H9 (cell line): ENCODE results near the gene A1BG. TPM values are rescaled to one million over a fixed set of nuclear protein-coding genes. Genes with fewer than 3 reads are reported as not detected.

Experiments
- DNase-seq: peaks from one replicate; pipeline ENCODE4 v3.0.0-alpha.2; 2017
- H2AFZ ChIP-seq: one replicate; pipeline ENCODE4 v1.6.1; 2013; ENCODE audit warnings: mild to moderate bottlenecking, low read length, control low read depth, moderate library complexity
- H2AK5ac ChIP-seq: 2 replicates; pipeline ENCODE4 v1.6.1; 2013; ENCODE audit warnings: low read length, control low read depth, mixed read lengths; ENCODE audit not compliant: insufficient read length
- H2BK120ac ChIP-seq: one replicate; pipeline ENCODE4 v1.6.1; 2013; ENCODE audit warnings: low read depth, mild to moderate bottlenecking, low read length, control low read depth, inconsistent platforms; ENCODE audit not compliant: poor library complexity, severe bottlenecking
- H2BK12ac ChIP-seq: 2 replicates; pipeline ENCODE4 v1.6.1; 2013; ENCODE audit warnings: low read length, control low read depth, mixed read lengths, low read depth; ENCODE audit not compliant: insufficient read length
- H2BK15ac ChIP-seq: 2 replicates; pipeline ENCODE4 v1.6.1; 2013; ENCODE audit warnings: low read depth, low read length, control low read depth
- H2BK20ac ChIP-seq: one replicate; pipeline ENCODE4 v1.6.1; 2013; ENCODE audit warnings: low read depth, mild to moderate bottlenecking, low read length, control low read depth, inconsistent platforms; ENCODE audit not compliant: poor library complexity, severe bottlenecking
- H2BK5ac ChIP-seq: 2 replicates; pipeline ENCODE4 v1.6.1; 2013; ENCODE audit warnings: low read length, control low read depth, mixed read lengths; ENCODE audit not compliant: insufficient read length
- H3K14ac ChIP-seq: 2 replicates; pipeline ENCODE4 v1.6.1; 2013; ENCODE audit warnings: low read length, control low read depth; ENCODE audit not compliant: insufficient read depth
- H3K18ac ChIP-seq: 2 replicates; pipeline ENCODE4 v1.6.1; 2013; ENCODE audit warnings: low read depth, mild to moderate bottlenecking, mixed read lengths, low read length, control low read depth; ENCODE audit not compliant: insufficient read length
- H3K23ac ChIP-seq: 2 replicates; pipeline ENCODE4 v1.6.1; 2013; ENCODE audit warnings: low read length, control low read depth, mixed read lengths, low read depth; ENCODE audit not compliant: insufficient read length
- H3K23me2 ChIP-seq: 2 replicates; pipeline ENCODE4 v1.6.1; 2013; ENCODE audit warnings: low read depth, mild to moderate bottlenecking, mixed read lengths, low read length, control low read depth; ENCODE audit not compliant: insufficient read length, poor library complexity, severe bottlenecking
- H3K27ac ChIP-seq: 2 replicates; pipeline ENCODE4 v1.5.1; 2013; ENCODE audit warnings: low read length, control low read depth, mixed read lengths, low read depth; ENCODE audit not compliant: insufficient read length
- H3K27me3 ChIP-seq: 2 replicates; pipeline ENCODE4 v1.6.1; 2013; ENCODE audit warnings: low read length, control low read depth, inconsistent platforms; ENCODE audit not compliant: insufficient read depth
- H3K4ac ChIP-seq: 2 replicates; pipeline ENCODE4 v1.6.1; 2013; ENCODE audit warnings: low read depth, mild to moderate bottlenecking, control low read depth, inconsistent platforms, low read length, moderate library complexity
- H3K4me1 ChIP-seq: 2 replicates; pipeline ENCODE4 v1.6.1; 2013; ENCODE audit warnings: low read length, control low read depth, inconsistent platforms; ENCODE audit not compliant: insufficient read depth
- H3K4me2 ChIP-seq: 2 replicates; pipeline ENCODE4 v1.6.1; 2013; ENCODE audit warnings: low read length, control low read depth, mixed read lengths; ENCODE audit not compliant: insufficient read length, insufficient read depth
- H3K56ac ChIP-seq: 2 replicates; pipeline ENCODE4 v1.6.1; 2013; ENCODE audit warnings: low read depth, mild to moderate bottlenecking, mixed read lengths, low read length, control low read depth; ENCODE audit not compliant: insufficient read length
- H3K79me1 ChIP-seq: 2 replicates; pipeline ENCODE4 v1.6.1; 2013; ENCODE audit warnings: low read depth, mild to moderate bottlenecking, moderate library complexity, low read length, control low read depth, inconsistent platforms; ENCODE audit not compliant: insufficient read depth, poor library complexity, severe bottlenecking
- H3K79me2 ChIP-seq: 2 replicates; pipeline ENCODE4 v1.6.1; 2013; ENCODE audit warnings: low read length, control low read depth, inconsistent platforms; ENCODE audit not compliant: insufficient read depth
- H3K9ac ChIP-seq: 2 replicates; pipeline ENCODE4 v1.6.1; 2013; ENCODE audit warnings: low read length, control low read depth, mixed read lengths; ENCODE audit not compliant: insufficient read length; ENCODE audit errors: extremely low read depth
- H3K9me3 ChIP-seq: one replicate; pipeline ENCODE4 v1.6.1; 2013; ENCODE audit warnings: low read depth, low read length, inconsistent platforms; ENCODE audit not compliant: control insufficient read depth
- H3T11ph ChIP-seq: one replicate; pipeline ENCODE4 v1.6.1; 2013; ENCODE audit warnings: mild to moderate bottlenecking, low read length, control low read depth, inconsistent platforms
- H4K20me1 ChIP-seq: one replicate; pipeline ENCODE4 v1.6.1; 2013; ENCODE audit not compliant: control insufficient read depth, insufficient read length, insufficient read depth
- H4K5ac ChIP-seq: 2 replicates; pipeline ENCODE4 v1.6.1; 2013; ENCODE audit warnings: low read depth, mild to moderate bottlenecking, mixed read lengths, low read length, control low read depth; ENCODE audit not compliant: insufficient read length
- H4K8ac ChIP-seq: replicated peaks from 2 replicates; pipeline ENCODE4 v1.6.1; 2013; ENCODE audit warnings: low read length, control low read depth, mixed read lengths, low read depth; ENCODE audit not compliant: insufficient read length
- H4K91ac ChIP-seq: 2 replicates; pipeline ENCODE4 v1.6.1; 2013; ENCODE audit warnings: low read depth, mild to moderate bottlenecking, moderate library complexity, mixed read lengths, low read length, control low read depth; ENCODE audit not compliant: insufficient read length
- H3K27ac Mint-ChIP-seq, 3 experiments: 2 replicates in 2 of 3; 3 replicates in 1 of 3; pipeline ENCODE4 v1.8.0; 2020 to 2021; ENCODE audit warnings: mixed read lengths in 3 of 3, mild to moderate bottlenecking in 1 of 3, moderate library complexity in 1 of 3
- H3K27me3 Mint-ChIP-seq: 2 replicates; pipeline ENCODE4 v1.8.0; 2021; ENCODE audit warnings: low read depth, mild to moderate bottlenecking, moderate library complexity, mixed read lengths
- H3K36me3 Mint-ChIP-seq, 3 experiments: 2 replicates in 2 of 3; 3 replicates in 1 of 3; pipeline ENCODE4 v1.8.0; 2020 to 2021; ENCODE audit warnings: low read depth in 3 of 3, mixed read lengths in 3 of 3; ENCODE audit not compliant: insufficient read depth in 1 of 3
- H3K4me1 Mint-ChIP-seq, 2 experiments: 2 replicates each; pipeline ENCODE4 v1.8.0; 2020; ENCODE audit warnings: mixed read lengths in 2 of 2
- H3K4me3 Mint-ChIP-seq, 2 experiments: 2 replicates in 1 of 2; 3 replicates in 1 of 2; pipeline ENCODE4 v1.8.0; 2020 to 2021; ENCODE audit warnings: mild to moderate bottlenecking in 2 of 2, mixed read lengths in 2 of 2, moderate library complexity in 1 of 2
- H3K9me3 Mint-ChIP-seq, 2 experiments: 2 replicates in 1 of 2; 3 replicates in 1 of 2; pipeline ENCODE4 v1.8.0; 2020; ENCODE audit warnings: mild to moderate bottlenecking in 2 of 2, mixed read lengths in 2 of 2, moderate library complexity in 1 of 2
- WGBS: extraction: QIAGEN DNeasy Blood & Tissue Kit; methylation state at CpG from one replicate; pipeline ENCODE4 v1.1.7; 2013; ENCODE audit warnings: missing lambda C conversion rate, low lambda C conversion rate, mixed read lengths; ENCODE audit not compliant: insufficient read length; ENCODE audit errors: extremely low coverage; 5-methylcytosine and 5-hydroxymethylcytosine counted together
- total RNA-seq: library from RNA; stranded (reverse); gene quantifications from 2 replicates; pipeline ENCODE4 v1.2.1, GENCODE V29; 2021
- TF ChIP-seq, protein P1 (sequence below): fragments of 200-600 bp; sonication (generic); conservative IDR thresholded peaks from 3 replicates; pipeline ENCODE4 v1.8.0; 2021; ENCODE audit warnings: antibody characterized with exemption, mild to moderate bottlenecking

The A1BG gene
- total RNA-seq, 1 experiment from 2014 or later: 17.4 TPM

DNA sequence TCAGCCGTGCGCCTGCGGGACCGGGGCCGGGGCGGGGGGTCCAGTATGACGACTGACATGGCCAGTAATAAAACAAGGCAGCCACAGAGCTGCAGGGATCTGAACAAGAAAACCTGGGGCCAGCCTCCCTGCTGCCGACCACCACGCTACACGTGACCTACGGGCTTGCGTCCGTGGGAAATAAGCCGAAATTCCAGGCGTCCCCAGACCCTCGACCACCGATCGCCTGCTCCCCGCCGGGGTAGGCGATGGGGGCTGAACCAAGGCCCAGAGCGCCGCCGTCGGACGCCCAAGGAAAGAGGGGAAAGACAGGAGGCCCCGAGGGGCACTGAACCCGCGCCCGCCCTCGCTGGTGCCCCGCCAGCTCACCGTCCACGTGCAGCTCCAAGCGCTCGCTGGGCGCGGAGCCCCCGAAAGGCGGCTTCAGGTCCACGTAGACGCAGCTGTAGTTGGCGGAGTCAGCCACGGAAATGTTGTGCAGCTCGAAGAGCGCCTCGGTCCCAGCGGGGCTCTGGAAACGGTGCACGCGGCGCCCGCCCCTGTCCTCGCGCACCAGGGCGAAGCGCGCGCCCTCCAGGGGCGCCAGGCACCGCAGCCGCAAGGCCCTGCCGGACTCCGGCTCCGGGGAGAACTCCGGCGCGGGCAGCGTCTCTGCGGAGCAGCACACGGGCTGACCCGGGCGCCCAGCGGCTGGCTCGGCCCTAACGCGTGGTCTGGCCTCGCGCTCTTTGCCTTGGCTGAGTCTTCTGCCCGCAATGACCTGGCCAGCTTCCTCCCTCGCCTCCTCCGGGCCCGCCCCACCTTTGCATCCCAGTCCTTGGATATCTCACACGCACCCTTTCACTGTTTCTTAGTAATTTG, 3.1 kb downstream of the A1BG start:
- H3K56ac ChIP-seq: no peak overlapping the region
- no peaks in the 10 kb centered on the region for H3K79me1 ChIP-seq
- Mint-ChIP-seq H3K9me3 (no peaks in the 10 kb centered on the region), H3K4me1 (peaks cover 0 to 6% of the 10 kb centered on the region in 2 experiments; a peak in 2 of 4 replicates), H3K36me3 (peaks cover 0 to 4% (median 2%) of the 10 kb centered on the region in 3 experiments; a peak in 3 of 7 replicates), H3K27me3 (peaks cover 8% of the 10 kb centered on the region), H3K27ac (no peak overlapping the region), H3K4me3 (no peak overlapping the region)
- peaks cover 6% of the 10 kb centered on the region for H3K23me2 ChIP-seq
- H4K91ac ChIP-seq: no peak overlapping the region
- H3K18ac ChIP-seq: no peak overlapping the region
- H3K4ac ChIP-seq: no peak overlapping the region
- no peak overlapping the region for H2AFZ ChIP-seq
- no peak overlapping the region for H3T11ph ChIP-seq
- WGBS: no CpG with 5 or more reads among the region's 84 CpGs
- H2BK20ac ChIP-seq: no peak overlapping the region
- no peak overlapping the region for H4K8ac ChIP-seq
- TF ChIP-seq, protein P1, sequence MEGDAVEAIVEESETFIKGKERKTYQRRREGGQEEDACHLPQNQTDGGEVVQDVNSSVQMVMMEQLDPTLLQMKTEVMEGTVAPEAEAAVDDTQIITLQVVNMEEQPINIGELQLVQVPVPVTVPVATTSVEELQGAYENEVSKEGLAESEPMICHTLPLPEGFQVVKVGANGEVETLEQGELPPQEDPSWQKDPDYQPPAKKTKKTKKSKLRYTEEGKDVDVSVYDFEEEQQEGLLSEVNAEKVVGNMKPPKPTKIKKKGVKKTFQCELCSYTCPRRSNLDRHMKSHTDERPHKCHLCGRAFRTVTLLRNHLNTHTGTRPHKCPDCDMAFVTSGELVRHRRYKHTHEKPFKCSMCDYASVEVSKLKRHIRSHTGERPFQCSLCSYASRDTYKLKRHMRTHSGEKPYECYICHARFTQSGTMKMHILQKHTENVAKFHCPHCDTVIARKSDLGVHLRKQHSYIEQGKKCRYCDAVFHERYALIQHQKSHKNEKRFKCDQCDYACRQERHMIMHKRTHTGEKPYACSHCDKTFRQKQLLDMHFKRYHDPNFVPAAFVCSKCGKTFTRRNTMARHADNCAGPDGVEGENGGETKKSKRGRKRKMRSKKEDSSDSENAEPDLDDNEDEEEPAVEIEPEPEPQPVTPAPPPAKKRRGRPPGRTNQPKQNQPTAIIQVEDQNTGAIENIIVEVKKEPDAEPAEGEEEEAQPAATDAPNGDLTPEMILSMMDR: no peak
- no peaks in the 10 kb centered on the region for H4K20me1 ChIP-seq
- H3K9me3 ChIP-seq: no peaks in the 10 kb centered on the region
- no peaks in the 10 kb centered on the region for H3K27me3 ChIP-seq
- H2BK15ac ChIP-seq: no peak overlapping the region; the same call in 1 of the 2 replicates
- H3K4me2 ChIP-seq: no peak overlapping the region
- no peak overlapping the region for H2BK120ac ChIP-seq
- H3K14ac ChIP-seq: no peak overlapping the region
- no peaks in the 10 kb centered on the region for H3K4me1 ChIP-seq
- H4K5ac ChIP-seq: no peak overlapping the region
- no peak overlapping the region for H2AK5ac ChIP-seq
- H3K79me2 ChIP-seq: no peaks in the 10 kb centered on the region
- H2BK12ac ChIP-seq: no peak overlapping the region
- no peak overlapping the region for H3K27ac ChIP-seq
- no peak for DNase-seq
- H3K23ac ChIP-seq: no peak overlapping the region
- H2BK5ac ChIP-seq: no peak overlapping the region
- no peak overlapping the region for H3K9ac ChIP-seq
